Prostate gland (tissue), 2 donors: Measurements from ENCODE around the gene TMEM108.

Experiments used
- CTCF ChIP-seq, 4 experiments: fragments of 200-600 bp in 2 of 4; fragments of 450-650 bp in 2 of 4; sonication (generic) in 2 of 4; IDR thresholded peaks; 1 replicate in 3 of 4; 2 replicates in 1 of 4; pipeline ENCODE4 v1.5.1; 2016 to 2019; ENCODE audit warnings: antibody characterized with exemption in 4 of 4, mild to moderate bottlenecking in 2 of 4, moderate library complexity in 2 of 4
- POLR2AphosphoS5 ChIP-seq: sonication (generic); formaldehyde crosslinking; IDR thresholded peaks from one replicate; pipeline ENCODE4 v1.6.1; 2017; ENCODE audit warnings: antibody characterized with exemption

- TF ChIP-seq POLR2AphosphoS5 (no peak), CTCF (IDR thresholded peaks at IDR 0.05) (no peak)
Measured at GRCh38 chr3:133171831-133172230, 133.6 kb downstream of the TMEM108 start.
